H9 (cell line): ENCODE data around the gene RGS6. TPM values are rescaled to one million over a fixed set of nuclear protein-coding genes. Genes with fewer than 3 reads are reported as not detected.

Experiments used
- DNase-seq: peaks from one replicate; pipeline ENCODE4 v3.0.0-alpha.2; 2017
- H2AFZ ChIP-seq: one replicate; pipeline ENCODE4 v1.6.1; 2013; ENCODE audit warnings: mild to moderate bottlenecking, low read length, control low read depth, moderate library complexity
- H2AK5ac ChIP-seq: 2 replicates; pipeline ENCODE4 v1.6.1; 2013; ENCODE audit warnings: low read length, control low read depth, mixed read lengths; ENCODE audit not compliant: insufficient read length
- H2BK120ac ChIP-seq: one replicate; pipeline ENCODE4 v1.6.1; 2013; ENCODE audit warnings: low read depth, mild to moderate bottlenecking, low read length, control low read depth, inconsistent platforms; ENCODE audit not compliant: poor library complexity, severe bottlenecking
- H2BK12ac ChIP-seq: 2 replicates; pipeline ENCODE4 v1.6.1; 2013; ENCODE audit warnings: low read length, control low read depth, mixed read lengths, low read depth; ENCODE audit not compliant: insufficient read length
- H2BK15ac ChIP-seq: 2 replicates; pipeline ENCODE4 v1.6.1; 2013; ENCODE audit warnings: low read depth, low read length, control low read depth
- H2BK20ac ChIP-seq: one replicate; pipeline ENCODE4 v1.6.1; 2013; ENCODE audit warnings: low read depth, mild to moderate bottlenecking, low read length, control low read depth, inconsistent platforms; ENCODE audit not compliant: poor library complexity, severe bottlenecking
- H2BK5ac ChIP-seq: 2 replicates; pipeline ENCODE4 v1.6.1; 2013; ENCODE audit warnings: low read length, control low read depth, mixed read lengths; ENCODE audit not compliant: insufficient read length
- H3K14ac ChIP-seq: 2 replicates; pipeline ENCODE4 v1.6.1; 2013; ENCODE audit warnings: low read length, control low read depth; ENCODE audit not compliant: insufficient read depth
- H3K18ac ChIP-seq: 2 replicates; pipeline ENCODE4 v1.6.1; 2013; ENCODE audit warnings: low read depth, mild to moderate bottlenecking, mixed read lengths, low read length, control low read depth; ENCODE audit not compliant: insufficient read length
- H3K23ac ChIP-seq: 2 replicates; pipeline ENCODE4 v1.6.1; 2013; ENCODE audit warnings: low read length, control low read depth, mixed read lengths, low read depth; ENCODE audit not compliant: insufficient read length
- H3K23me2 ChIP-seq: 2 replicates; pipeline ENCODE4 v1.6.1; 2013; ENCODE audit warnings: low read depth, mild to moderate bottlenecking, mixed read lengths, low read length, control low read depth; ENCODE audit not compliant: insufficient read length, poor library complexity, severe bottlenecking
- H3K27ac ChIP-seq: 2 replicates; pipeline ENCODE4 v1.5.1; 2013; ENCODE audit warnings: low read length, control low read depth, mixed read lengths, low read depth; ENCODE audit not compliant: insufficient read length
- H3K27me3 ChIP-seq: 2 replicates; pipeline ENCODE4 v1.6.1; 2013; ENCODE audit warnings: low read length, control low read depth, inconsistent platforms; ENCODE audit not compliant: insufficient read depth
- H3K4ac ChIP-seq: 2 replicates; pipeline ENCODE4 v1.6.1; 2013; ENCODE audit warnings: low read depth, mild to moderate bottlenecking, control low read depth, inconsistent platforms, low read length, moderate library complexity
- H3K4me1 ChIP-seq: 2 replicates; pipeline ENCODE4 v1.6.1; 2013; ENCODE audit warnings: low read length, control low read depth, inconsistent platforms; ENCODE audit not compliant: insufficient read depth
- H3K4me2 ChIP-seq: 2 replicates; pipeline ENCODE4 v1.6.1; 2013; ENCODE audit warnings: low read length, control low read depth, mixed read lengths; ENCODE audit not compliant: insufficient read length, insufficient read depth
- H3K56ac ChIP-seq: 2 replicates; pipeline ENCODE4 v1.6.1; 2013; ENCODE audit warnings: low read depth, mild to moderate bottlenecking, mixed read lengths, low read length, control low read depth; ENCODE audit not compliant: insufficient read length
- H3K79me1 ChIP-seq: 2 replicates; pipeline ENCODE4 v1.6.1; 2013; ENCODE audit warnings: low read depth, mild to moderate bottlenecking, moderate library complexity, low read length, control low read depth, inconsistent platforms; ENCODE audit not compliant: insufficient read depth, poor library complexity, severe bottlenecking
- H3K79me2 ChIP-seq: 2 replicates; pipeline ENCODE4 v1.6.1; 2013; ENCODE audit warnings: low read length, control low read depth, inconsistent platforms; ENCODE audit not compliant: insufficient read depth
- H3K9ac ChIP-seq: 2 replicates; pipeline ENCODE4 v1.6.1; 2013; ENCODE audit warnings: low read length, control low read depth, mixed read lengths; ENCODE audit not compliant: insufficient read length; ENCODE audit errors: extremely low read depth
- H3K9me3 ChIP-seq: one replicate; pipeline ENCODE4 v1.6.1; 2013; ENCODE audit warnings: low read depth, low read length, inconsistent platforms; ENCODE audit not compliant: control insufficient read depth
- H3T11ph ChIP-seq: one replicate; pipeline ENCODE4 v1.6.1; 2013; ENCODE audit warnings: mild to moderate bottlenecking, low read length, control low read depth, inconsistent platforms
- H4K20me1 ChIP-seq: one replicate; pipeline ENCODE4 v1.6.1; 2013; ENCODE audit not compliant: control insufficient read depth, insufficient read length, insufficient read depth
- H4K5ac ChIP-seq: 2 replicates; pipeline ENCODE4 v1.6.1; 2013; ENCODE audit warnings: low read depth, mild to moderate bottlenecking, mixed read lengths, low read length, control low read depth; ENCODE audit not compliant: insufficient read length
- H4K8ac ChIP-seq: replicated peaks from 2 replicates; pipeline ENCODE4 v1.6.1; 2013; ENCODE audit warnings: low read length, control low read depth, mixed read lengths, low read depth; ENCODE audit not compliant: insufficient read length
- H4K91ac ChIP-seq: 2 replicates; pipeline ENCODE4 v1.6.1; 2013; ENCODE audit warnings: low read depth, mild to moderate bottlenecking, moderate library complexity, mixed read lengths, low read length, control low read depth; ENCODE audit not compliant: insufficient read length
- H3K27ac Mint-ChIP-seq, 3 experiments: 2 replicates in 2 of 3; 3 replicates in 1 of 3; pipeline ENCODE4 v1.8.0; 2020 to 2021; ENCODE audit warnings: mixed read lengths in 3 of 3, mild to moderate bottlenecking in 1 of 3, moderate library complexity in 1 of 3
- H3K27me3 Mint-ChIP-seq: 2 replicates; pipeline ENCODE4 v1.8.0; 2021; ENCODE audit warnings: low read depth, mild to moderate bottlenecking, moderate library complexity, mixed read lengths
- H3K36me3 Mint-ChIP-seq, 3 experiments: 2 replicates in 2 of 3; 3 replicates in 1 of 3; pipeline ENCODE4 v1.8.0; 2020 to 2021; ENCODE audit warnings: low read depth in 3 of 3, mixed read lengths in 3 of 3; ENCODE audit not compliant: insufficient read depth in 1 of 3
- H3K4me1 Mint-ChIP-seq, 2 experiments: 2 replicates each; pipeline ENCODE4 v1.8.0; 2020; ENCODE audit warnings: mixed read lengths in 2 of 2
- H3K4me3 Mint-ChIP-seq, 2 experiments: 2 replicates in 1 of 2; 3 replicates in 1 of 2; pipeline ENCODE4 v1.8.0; 2020 to 2021; ENCODE audit warnings: mild to moderate bottlenecking in 2 of 2, mixed read lengths in 2 of 2, moderate library complexity in 1 of 2
- H3K9me3 Mint-ChIP-seq, 2 experiments: 2 replicates in 1 of 2; 3 replicates in 1 of 2; pipeline ENCODE4 v1.8.0; 2020; ENCODE audit warnings: mild to moderate bottlenecking in 2 of 2, mixed read lengths in 2 of 2, moderate library complexity in 1 of 2
- CTCF ChIP-seq: fragments of 200-600 bp; sonication (generic); conservative IDR thresholded peaks from 3 replicates; pipeline ENCODE4 v1.8.0; 2021; ENCODE audit warnings: antibody characterized with exemption, mild to moderate bottlenecking
- WGBS: extraction: QIAGEN DNeasy Blood & Tissue Kit; methylation state at CpG from one replicate; pipeline ENCODE4 v1.1.7; 2013; ENCODE audit warnings: missing lambda C conversion rate, low lambda C conversion rate, mixed read lengths; ENCODE audit not compliant: insufficient read length; ENCODE audit errors: extremely low coverage; 5-methylcytosine and 5-hydroxymethylcytosine counted together
- total RNA-seq: library from RNA; stranded (reverse); gene quantifications from 2 replicates; pipeline ENCODE4 v1.2.1, GENCODE V29; 2021

Gene RGS6
- total RNA-seq, 1 experiment from 2014 or later: 3.0 TPM

- H3K23ac ChIP-seq: no peak overlapping the region
- H2AFZ ChIP-seq: no peak overlapping the region
- no peaks in the 10 kb centered on the region; the same call in 1 of the 2 replicates for H3K27me3 ChIP-seq
- H3K27ac ChIP-seq: no peak overlapping the region
- DNase-seq: no peak
- Mint-ChIP-seq H3K4me3 (no peak overlapping the region), H3K27ac (peak overlapping the region in 1 of 3 experiments; percentile 34; a peak in 2 of 7 replicates), H3K27me3 (no peaks in the 10 kb centered on the region), H3K9me3 (no peaks in the 10 kb centered on the region; a peak in 2 of 5 replicates), H3K4me1 (peaks cover 42 to 44% of the 10 kb centered on the region in 2 experiments), H3K36me3 (no peaks in the 10 kb centered on the region; a peak in 2 of 7 replicates)
- H3K9ac ChIP-seq: no peak overlapping the region
- H2BK12ac ChIP-seq: no peak overlapping the region
- no peak overlapping the region for H2BK120ac ChIP-seq
- no peaks in the 10 kb centered on the region for H3K79me2 ChIP-seq
- peaks cover 5% of the 10 kb centered on the region; the same call in 1 of the 2 replicates for H3K4me1 ChIP-seq
- H2BK5ac ChIP-seq: no peak overlapping the region
- H4K5ac ChIP-seq: no peak overlapping the region
- no peak overlapping the region for H3T11ph ChIP-seq
- H3K18ac ChIP-seq: no peak overlapping the region
- no peaks in the 10 kb centered on the region for H3K79me1 ChIP-seq
- WGBS: no CpG with 5 or more reads among the region's 5 CpGs
- no peak for TF ChIP-seq CTCF
- H4K8ac ChIP-seq: no peak overlapping the region
- H2AK5ac ChIP-seq: no peak overlapping the region
- no peak overlapping the region for H3K56ac ChIP-seq
- H3K23me2 ChIP-seq: no peaks in the 10 kb centered on the region
- H2BK15ac ChIP-seq: no peak overlapping the region
- H4K20me1 ChIP-seq: no peaks in the 10 kb centered on the region
- no peak overlapping the region for H2BK20ac ChIP-seq
- H3K4me2 ChIP-seq: no peak overlapping the region
- no peak overlapping the region for H4K91ac ChIP-seq
- no peak overlapping the region for H3K14ac ChIP-seq
- no peak overlapping the region for H3K4ac ChIP-seq
- H3K9me3 ChIP-seq: no peaks in the 10 kb centered on the region
Measured at GRCh38 chr14:72332871-72333270, 400.6 kb downstream of the RGS6 start.
